H9 (cell line): Measurements from ENCODE around the gene SCN1B. TPM values are rescaled to one million over a fixed set of nuclear protein-coding genes. Genes with fewer than 3 reads are reported as not detected.

Experiments
- DNase-seq: peaks from one replicate; pipeline ENCODE4 v3.0.0-alpha.2; 2017
- H2AFZ ChIP-seq: one replicate; pipeline ENCODE4 v1.6.1; 2013; ENCODE audit warnings: mild to moderate bottlenecking, low read length, control low read depth, moderate library complexity
- H2AK5ac ChIP-seq: 2 replicates; pipeline ENCODE4 v1.6.1; 2013; ENCODE audit warnings: low read length, control low read depth, mixed read lengths; ENCODE audit not compliant: insufficient read length
- H2BK120ac ChIP-seq: one replicate; pipeline ENCODE4 v1.6.1; 2013; ENCODE audit warnings: low read depth, mild to moderate bottlenecking, low read length, control low read depth, inconsistent platforms; ENCODE audit not compliant: poor library complexity, severe bottlenecking
- H2BK12ac ChIP-seq: 2 replicates; pipeline ENCODE4 v1.6.1; 2013; ENCODE audit warnings: low read length, control low read depth, mixed read lengths, low read depth; ENCODE audit not compliant: insufficient read length
- H2BK15ac ChIP-seq: 2 replicates; pipeline ENCODE4 v1.6.1; 2013; ENCODE audit warnings: low read depth, low read length, control low read depth
- H2BK20ac ChIP-seq: one replicate; pipeline ENCODE4 v1.6.1; 2013; ENCODE audit warnings: low read depth, mild to moderate bottlenecking, low read length, control low read depth, inconsistent platforms; ENCODE audit not compliant: poor library complexity, severe bottlenecking
- H2BK5ac ChIP-seq: 2 replicates; pipeline ENCODE4 v1.6.1; 2013; ENCODE audit warnings: low read length, control low read depth, mixed read lengths; ENCODE audit not compliant: insufficient read length
- H3K14ac ChIP-seq: 2 replicates; pipeline ENCODE4 v1.6.1; 2013; ENCODE audit warnings: low read length, control low read depth; ENCODE audit not compliant: insufficient read depth
- H3K18ac ChIP-seq: 2 replicates; pipeline ENCODE4 v1.6.1; 2013; ENCODE audit warnings: low read depth, mild to moderate bottlenecking, mixed read lengths, low read length, control low read depth; ENCODE audit not compliant: insufficient read length
- H3K23ac ChIP-seq: 2 replicates; pipeline ENCODE4 v1.6.1; 2013; ENCODE audit warnings: low read length, control low read depth, mixed read lengths, low read depth; ENCODE audit not compliant: insufficient read length
- H3K23me2 ChIP-seq: 2 replicates; pipeline ENCODE4 v1.6.1; 2013; ENCODE audit warnings: low read depth, mild to moderate bottlenecking, mixed read lengths, low read length, control low read depth; ENCODE audit not compliant: insufficient read length, poor library complexity, severe bottlenecking
- H3K27ac ChIP-seq: 2 replicates; pipeline ENCODE4 v1.5.1; 2013; ENCODE audit warnings: low read length, control low read depth, mixed read lengths, low read depth; ENCODE audit not compliant: insufficient read length
- H3K27me3 ChIP-seq: 2 replicates; pipeline ENCODE4 v1.6.1; 2013; ENCODE audit warnings: low read length, control low read depth, inconsistent platforms; ENCODE audit not compliant: insufficient read depth
- H3K4ac ChIP-seq: 2 replicates; pipeline ENCODE4 v1.6.1; 2013; ENCODE audit warnings: low read depth, mild to moderate bottlenecking, control low read depth, inconsistent platforms, low read length, moderate library complexity
- H3K4me1 ChIP-seq: 2 replicates; pipeline ENCODE4 v1.6.1; 2013; ENCODE audit warnings: low read length, control low read depth, inconsistent platforms; ENCODE audit not compliant: insufficient read depth
- H3K4me2 ChIP-seq: 2 replicates; pipeline ENCODE4 v1.6.1; 2013; ENCODE audit warnings: low read length, control low read depth, mixed read lengths; ENCODE audit not compliant: insufficient read length, insufficient read depth
- H3K56ac ChIP-seq: 2 replicates; pipeline ENCODE4 v1.6.1; 2013; ENCODE audit warnings: low read depth, mild to moderate bottlenecking, mixed read lengths, low read length, control low read depth; ENCODE audit not compliant: insufficient read length
- H3K79me1 ChIP-seq: 2 replicates; pipeline ENCODE4 v1.6.1; 2013; ENCODE audit warnings: low read depth, mild to moderate bottlenecking, moderate library complexity, low read length, control low read depth, inconsistent platforms; ENCODE audit not compliant: insufficient read depth, poor library complexity, severe bottlenecking
- H3K79me2 ChIP-seq: 2 replicates; pipeline ENCODE4 v1.6.1; 2013; ENCODE audit warnings: low read length, control low read depth, inconsistent platforms; ENCODE audit not compliant: insufficient read depth
- H3K9ac ChIP-seq: 2 replicates; pipeline ENCODE4 v1.6.1; 2013; ENCODE audit warnings: low read length, control low read depth, mixed read lengths; ENCODE audit not compliant: insufficient read length; ENCODE audit errors: extremely low read depth
- H3K9me3 ChIP-seq: one replicate; pipeline ENCODE4 v1.6.1; 2013; ENCODE audit warnings: low read depth, low read length, inconsistent platforms; ENCODE audit not compliant: control insufficient read depth
- H3T11ph ChIP-seq: one replicate; pipeline ENCODE4 v1.6.1; 2013; ENCODE audit warnings: mild to moderate bottlenecking, low read length, control low read depth, inconsistent platforms
- H4K20me1 ChIP-seq: one replicate; pipeline ENCODE4 v1.6.1; 2013; ENCODE audit not compliant: control insufficient read depth, insufficient read length, insufficient read depth
- H4K5ac ChIP-seq: 2 replicates; pipeline ENCODE4 v1.6.1; 2013; ENCODE audit warnings: low read depth, mild to moderate bottlenecking, mixed read lengths, low read length, control low read depth; ENCODE audit not compliant: insufficient read length
- H4K8ac ChIP-seq: replicated peaks from 2 replicates; pipeline ENCODE4 v1.6.1; 2013; ENCODE audit warnings: low read length, control low read depth, mixed read lengths, low read depth; ENCODE audit not compliant: insufficient read length
- H4K91ac ChIP-seq: 2 replicates; pipeline ENCODE4 v1.6.1; 2013; ENCODE audit warnings: low read depth, mild to moderate bottlenecking, moderate library complexity, mixed read lengths, low read length, control low read depth; ENCODE audit not compliant: insufficient read length
- H3K27ac Mint-ChIP-seq, 3 experiments: 2 replicates in 2 of 3; 3 replicates in 1 of 3; pipeline ENCODE4 v1.8.0; 2020 to 2021; ENCODE audit warnings: mixed read lengths in 3 of 3, mild to moderate bottlenecking in 1 of 3, moderate library complexity in 1 of 3
- H3K27me3 Mint-ChIP-seq: 2 replicates; pipeline ENCODE4 v1.8.0; 2021; ENCODE audit warnings: low read depth, mild to moderate bottlenecking, moderate library complexity, mixed read lengths
- H3K36me3 Mint-ChIP-seq, 3 experiments: 2 replicates in 2 of 3; 3 replicates in 1 of 3; pipeline ENCODE4 v1.8.0; 2020 to 2021; ENCODE audit warnings: low read depth in 3 of 3, mixed read lengths in 3 of 3; ENCODE audit not compliant: insufficient read depth in 1 of 3
- H3K4me1 Mint-ChIP-seq, 2 experiments: 2 replicates each; pipeline ENCODE4 v1.8.0; 2020; ENCODE audit warnings: mixed read lengths in 2 of 2
- H3K4me3 Mint-ChIP-seq, 2 experiments: 2 replicates in 1 of 2; 3 replicates in 1 of 2; pipeline ENCODE4 v1.8.0; 2020 to 2021; ENCODE audit warnings: mild to moderate bottlenecking in 2 of 2, mixed read lengths in 2 of 2, moderate library complexity in 1 of 2
- H3K9me3 Mint-ChIP-seq, 2 experiments: 2 replicates in 1 of 2; 3 replicates in 1 of 2; pipeline ENCODE4 v1.8.0; 2020; ENCODE audit warnings: mild to moderate bottlenecking in 2 of 2, mixed read lengths in 2 of 2, moderate library complexity in 1 of 2
- CTCF ChIP-seq: fragments of 200-600 bp; sonication (generic); conservative IDR thresholded peaks from 3 replicates; pipeline ENCODE4 v1.8.0; 2021; ENCODE audit warnings: antibody characterized with exemption, mild to moderate bottlenecking
- whole genome bisulfite sequencing: extraction: QIAGEN DNeasy Blood & Tissue Kit; methylation state at CpG from one replicate; pipeline ENCODE4 v1.1.7; 2013; ENCODE audit warnings: missing lambda C conversion rate, low lambda C conversion rate, mixed read lengths; ENCODE audit not compliant: insufficient read length; ENCODE audit errors: extremely low coverage; 5-methylcytosine and 5-hydroxymethylcytosine counted together
- total RNA-seq: library from RNA; stranded (reverse); gene quantifications from 2 replicates; pipeline ENCODE4 v1.2.1, GENCODE V29; 2021

Gene SCN1B
- total RNA-seq, 1 experiment from 2014 or later = 3.8 TPM

- Histone ChIP-seq H3K4me1 (no peaks in the 10 kb centered on the region), H3K4ac (no peak overlapping the region), H3K14ac (no peak overlapping the region; the same call in 1 of the 2 replicates), H3K27me3 (peaks cover 11% of the 10 kb centered on the region; the same call in 1 of the 2 replicates), H3K79me2 (no peaks in the 10 kb centered on the region), H3K56ac (no peak overlapping the region), H3K9me3 (no peaks in the 10 kb centered on the region), H2BK120ac (no peak overlapping the region), H2BK12ac (no peak overlapping the region), H2AK5ac (no peak overlapping the region), H4K20me1 (no peaks in the 10 kb centered on the region), H4K8ac (no peak overlapping the region), H2BK15ac (no peak overlapping the region), H4K5ac (no peak overlapping the region), H3K79me1 (no peaks in the 10 kb centered on the region), H2BK5ac (no peak overlapping the region), H3K23me2 (peaks cover 8% of the 10 kb centered on the region), H3K9ac (no peak overlapping the region), H3K4me2 (peak overlapping the region; percentile 85), H3K23ac (no peak overlapping the region), H3K27ac (no peak overlapping the region), H2AFZ (no peak overlapping the region), H2BK20ac (no peak overlapping the region), H3K18ac (no peak overlapping the region), H4K91ac (no peak overlapping the region), H3T11ph (no peak overlapping the region)
- DNase-seq = peak; percentile 70
- Mint-ChIP-seq H3K27ac (peak overlapping the region in 1 of 3 experiments; percentile 55; a peak in 1 of 7 replicates), H3K27me3 (peaks cover 54% of the 10 kb centered on the region), H3K36me3 (peaks cover 11 to 35% (median 24%) of the 10 kb centered on the region in 3 experiments; a peak in 6 of 7 replicates), H3K4me1 (peaks cover 15 to 17% of the 10 kb centered on the region in 2 experiments), H3K9me3 (no peaks in the 10 kb centered on the region; a peak in 1 of 5 replicates), H3K4me3 (peak overlapping the region; percentile 74 to 81)
- TF ChIP-seq CTCF = no peak
- no CpG with 5 or more reads among the region's 31 CpGs for WGBS
Measured at GRCh38 chr19:35031072-35031881, 1.0 kb downstream of the SCN1B start.
